A375 (cell line): Measurements from ENCODE around the gene TSPAN5. TPM values are rescaled to one million over a fixed set of nuclear protein-coding genes. Genes with fewer than 3 reads are reported as not detected.

Experiments
- total RNA-seq: library from RNA; depleted of rRNA; stranded (reverse); fragments of >200 nt; shearing (Covaris generic); gene quantifications from 2 replicates; pipeline ENCODE4 v1.2.3, GENCODE V29; 2014; rRNA removed

The TSPAN5 gene
- total RNA-seq, result 7.3 and 8.9 TPM in 2 replicates

DNA sequence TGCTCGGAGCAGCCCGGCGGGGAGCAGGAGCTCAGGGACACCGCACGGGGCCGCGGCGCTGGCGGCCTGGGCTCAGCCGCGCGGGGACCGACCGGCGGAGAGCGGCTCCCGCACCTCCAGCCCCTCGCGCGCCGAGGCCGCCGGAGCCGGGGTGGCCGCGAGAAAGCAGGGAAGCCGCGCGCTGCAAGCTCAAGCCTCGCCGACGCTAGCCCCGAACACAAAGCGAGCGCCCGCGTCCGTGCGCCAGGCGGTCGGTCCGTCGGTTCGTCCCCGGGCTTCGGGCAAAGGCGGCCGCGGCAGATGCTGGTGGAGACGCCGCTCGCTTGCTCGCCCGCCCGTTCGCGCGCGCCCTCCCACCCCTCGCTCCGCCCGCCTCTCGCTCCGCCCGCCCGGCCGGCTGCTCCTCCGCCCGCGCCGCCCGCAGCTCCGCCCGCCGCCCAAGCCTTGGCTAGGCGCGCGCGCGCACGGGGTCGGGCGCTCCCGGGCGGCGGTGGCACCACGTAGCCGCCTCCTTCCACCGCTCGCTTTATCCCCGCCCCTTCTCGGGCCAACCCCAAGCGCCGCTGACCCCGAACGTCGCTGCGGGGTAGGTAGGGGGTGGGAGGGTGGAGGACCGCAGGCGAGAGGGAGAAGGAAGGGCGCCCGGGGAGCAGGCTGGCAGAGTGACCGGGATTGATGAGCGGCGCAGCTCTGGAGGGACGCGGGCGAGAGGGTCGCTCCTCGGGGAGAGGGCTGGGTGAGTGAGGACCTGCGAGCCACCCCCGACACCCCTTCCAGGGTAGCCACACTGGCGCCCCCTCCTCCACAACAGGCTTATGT, at the start of gene TSPAN5:
TSPAN5 (minus strand) TSS at position 325 of the 819 bp plus-strand sequence.

